Gastrocnemius medialis (tissue), 4 donors: ENCODE results near the gene SATB2. TPM values are rescaled to one million over a fixed set of nuclear protein-coding genes. Genes with fewer than 3 reads are reported as not detected.

Experiments
- ATAC-seq, 2 donors: fragments of 150-250 bp; one replicate each; pipeline ENCODE4 v1.9.1; 2016
- DNase-seq, 2 donors: peaks; one replicate each; pipeline ENCODE4 v3.0.0-alpha.2; 2019
- H3K27ac ChIP-seq, 4 donors: fragments of 200-600 bp; sonication (generic); 1 replicate in 1 of 4; 2 replicates in 3 of 4; pipeline ENCODE4 v1.5.1; 2016 to 2018; ENCODE audit warnings: mild to moderate bottlenecking in 2 of 4, moderate library complexity in 1 of 4
- H3K27me3 ChIP-seq, 3 donors: fragments of 200-600 bp; sonication (generic) in 2 of 3; 1 replicate in 1 of 3; 2 replicates in 2 of 3; pipeline versions ENCODE4 v1.5.1 to v1.6.0; 2016 to 2019; ENCODE audit warnings: mild to moderate bottlenecking in 1 of 3, moderate library complexity in 1 of 3
- H3K36me3 ChIP-seq, 2 donors: fragments of 200-600 bp; sonication (generic) in 1 of 2; one replicate each; pipeline ENCODE4 v1.5.1; 2017 to 2018
- H3K4me1 ChIP-seq, 2 donors: fragments of 200-600 bp; sonication (generic) in 1 of 2; one replicate each; pipeline ENCODE4 v1.5.1; 2016 to 2017; ENCODE audit warnings: mild to moderate bottlenecking in 2 of 2
- H3K4me3 ChIP-seq, 4 donors: fragments of 200-600 bp; sonication (generic) in 3 of 4; 1 replicate in 1 of 4; 2 replicates in 3 of 4; pipeline ENCODE4 v1.5.1; 2016 to 2019; ENCODE audit warnings: mild to moderate bottlenecking in 2 of 4
- H3K9me3 ChIP-seq, 3 donors: fragments of 200-600 bp; sonication (generic) in 2 of 3; 1 replicate in 1 of 3; 2 replicates in 2 of 3; pipeline ENCODE4 v1.5.1; 2016 to 2019
- POLR2A ChIP-seq, 2 donors: fragments of 450-650 bp; IDR thresholded peaks; one replicate each; pipeline ENCODE4 v1.6.1; 2017; ENCODE audit warnings: antibody characterized with exemption in 2 of 2, mild to moderate bottlenecking in 2 of 2, moderate library complexity in 2 of 2
- in situ Hi-C, 4 donors: fragments of 200-750 bp; cut with MboI; loops; one replicate each; pipeline versions ENCODE4 v1.15.0 to v1.8.0; 2017; ENCODE audit warnings: low sequenced_read_pairs in 4 of 4
- intact Hi-C: fragments of 100-400 bp; cut with DNase I; formaldehyde crosslinking; loops from one replicate; pipeline ENCODE4 v1.15.1; 2023; ENCODE audit warnings: low total_unique reads
- total RNA-seq, 4 donors: library from RNA; depleted of rRNA; stranded (reverse); fragments of >200 nt; gene quantifications; one replicate each; pipeline versions ENCODE4 v1.1.0 to v1.2.3, GENCODE V29; 2016
- TF ChIP-seq, protein P1 (sequence below), 5 experiments: fragments of 450-650 bp in 3 of 5; fragments of 200-600 bp in 2 of 5; sonication (generic) in 2 of 5; IDR thresholded peaks in 4 of 5; conservative IDR thresholded peaks in 1 of 5; 1 replicate in 4 of 5; 2 replicates in 1 of 5; pipeline ENCODE4 v1.5.1; 2016 to 2019; ENCODE audit warnings: antibody characterized with exemption in 5 of 5, mild to moderate bottlenecking in 3 of 5, moderate library complexity in 3 of 5

Gene SATB2
- total RNA-seq, 4 donors from 2014 or later = 2.0 to 6.4 (median 4.5) TPM

DNA sequence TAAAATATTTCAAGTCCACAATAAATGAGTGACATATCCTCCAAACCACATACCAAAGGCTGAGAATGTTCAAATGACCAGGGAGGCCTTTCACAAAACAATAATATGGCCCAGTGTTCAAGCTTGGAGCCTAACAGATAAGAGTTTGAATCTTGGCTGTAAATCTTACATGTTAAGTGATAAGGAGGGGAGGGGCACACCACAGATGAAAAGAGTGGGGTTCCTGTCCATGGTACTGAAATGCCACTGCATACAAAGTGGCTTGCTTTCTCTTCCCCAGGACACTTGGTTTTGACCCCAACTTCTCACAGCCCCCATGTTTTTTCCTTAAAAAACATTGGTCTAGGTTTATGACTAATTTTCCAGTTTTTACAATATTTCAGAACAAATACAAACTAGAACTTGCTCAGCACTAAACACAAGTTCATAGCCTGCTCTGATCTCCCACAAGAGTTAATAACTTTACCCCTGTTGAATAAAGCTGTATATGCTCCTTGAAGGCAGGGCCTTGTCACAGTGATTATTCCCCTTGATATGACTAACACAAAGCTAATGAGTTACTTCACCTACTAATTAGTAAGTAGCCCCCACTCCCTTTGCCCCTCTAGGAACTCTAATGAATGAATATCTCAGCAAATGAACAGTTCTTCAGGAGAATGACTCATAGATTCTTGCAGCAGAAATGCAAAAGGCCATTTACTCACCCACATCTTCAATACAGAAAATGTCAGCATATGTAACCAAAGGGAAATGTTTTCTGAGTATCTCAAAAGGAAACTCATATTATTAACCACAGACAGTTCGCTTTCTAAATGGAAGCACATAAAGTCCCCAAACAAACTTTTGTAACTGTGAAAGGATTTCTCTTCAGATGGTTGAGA lies 142.2 kb downstream of the SATB2 start:
- no peak for TF ChIP-seq POLR2A (IDR thresholded peaks at IDR 0.05)
- TF ChIP-seq, protein P1, sequence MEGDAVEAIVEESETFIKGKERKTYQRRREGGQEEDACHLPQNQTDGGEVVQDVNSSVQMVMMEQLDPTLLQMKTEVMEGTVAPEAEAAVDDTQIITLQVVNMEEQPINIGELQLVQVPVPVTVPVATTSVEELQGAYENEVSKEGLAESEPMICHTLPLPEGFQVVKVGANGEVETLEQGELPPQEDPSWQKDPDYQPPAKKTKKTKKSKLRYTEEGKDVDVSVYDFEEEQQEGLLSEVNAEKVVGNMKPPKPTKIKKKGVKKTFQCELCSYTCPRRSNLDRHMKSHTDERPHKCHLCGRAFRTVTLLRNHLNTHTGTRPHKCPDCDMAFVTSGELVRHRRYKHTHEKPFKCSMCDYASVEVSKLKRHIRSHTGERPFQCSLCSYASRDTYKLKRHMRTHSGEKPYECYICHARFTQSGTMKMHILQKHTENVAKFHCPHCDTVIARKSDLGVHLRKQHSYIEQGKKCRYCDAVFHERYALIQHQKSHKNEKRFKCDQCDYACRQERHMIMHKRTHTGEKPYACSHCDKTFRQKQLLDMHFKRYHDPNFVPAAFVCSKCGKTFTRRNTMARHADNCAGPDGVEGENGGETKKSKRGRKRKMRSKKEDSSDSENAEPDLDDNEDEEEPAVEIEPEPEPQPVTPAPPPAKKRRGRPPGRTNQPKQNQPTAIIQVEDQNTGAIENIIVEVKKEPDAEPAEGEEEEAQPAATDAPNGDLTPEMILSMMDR (IDR thresholded peaks at IDR 0.05 in 4 of 5, conservative IDR thresholded peaks at IDR 0.05 in 1 of 5) = no peak
- DNase-seq (no peak), ATAC-seq (no peak)
- no peaks in the 10 kb centered on the region for H3K27me3 ChIP-seq
- no peak overlapping the region for H3K4me3 ChIP-seq
- H3K27ac ChIP-seq = no peak overlapping the region
- in situ Hi-C loops = no loop called here
- intact Hi-C loops = no loop called here
- no peaks in the 10 kb centered on the region for H3K4me1 ChIP-seq
- H3K36me3 ChIP-seq = no peaks in the 10 kb centered on the region
- no peaks in the 10 kb centered on the region for H3K9me3 ChIP-seq

DNA sequence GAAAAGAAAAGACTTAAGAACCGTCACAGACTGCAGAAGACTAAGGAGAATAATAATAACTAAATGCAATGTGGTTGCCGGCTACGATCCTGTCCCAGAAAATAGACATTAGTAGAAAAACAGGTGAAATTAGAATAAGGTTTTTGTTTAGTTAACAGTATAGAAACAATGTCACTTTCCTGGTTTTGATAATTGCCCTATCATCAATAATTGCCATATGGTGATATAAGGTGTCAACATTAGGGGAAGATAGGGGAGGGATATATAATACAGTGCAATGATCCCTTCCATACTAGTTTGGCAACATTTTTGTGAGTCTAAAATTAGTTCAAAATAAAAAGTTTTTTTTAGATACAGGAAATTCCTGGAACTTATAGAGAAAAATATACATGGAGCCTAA lies 144.8 kb downstream of the SATB2 start:
- no peak overlapping the region for H3K4me3 ChIP-seq
- intact Hi-C loops = no loop called here

DNA sequence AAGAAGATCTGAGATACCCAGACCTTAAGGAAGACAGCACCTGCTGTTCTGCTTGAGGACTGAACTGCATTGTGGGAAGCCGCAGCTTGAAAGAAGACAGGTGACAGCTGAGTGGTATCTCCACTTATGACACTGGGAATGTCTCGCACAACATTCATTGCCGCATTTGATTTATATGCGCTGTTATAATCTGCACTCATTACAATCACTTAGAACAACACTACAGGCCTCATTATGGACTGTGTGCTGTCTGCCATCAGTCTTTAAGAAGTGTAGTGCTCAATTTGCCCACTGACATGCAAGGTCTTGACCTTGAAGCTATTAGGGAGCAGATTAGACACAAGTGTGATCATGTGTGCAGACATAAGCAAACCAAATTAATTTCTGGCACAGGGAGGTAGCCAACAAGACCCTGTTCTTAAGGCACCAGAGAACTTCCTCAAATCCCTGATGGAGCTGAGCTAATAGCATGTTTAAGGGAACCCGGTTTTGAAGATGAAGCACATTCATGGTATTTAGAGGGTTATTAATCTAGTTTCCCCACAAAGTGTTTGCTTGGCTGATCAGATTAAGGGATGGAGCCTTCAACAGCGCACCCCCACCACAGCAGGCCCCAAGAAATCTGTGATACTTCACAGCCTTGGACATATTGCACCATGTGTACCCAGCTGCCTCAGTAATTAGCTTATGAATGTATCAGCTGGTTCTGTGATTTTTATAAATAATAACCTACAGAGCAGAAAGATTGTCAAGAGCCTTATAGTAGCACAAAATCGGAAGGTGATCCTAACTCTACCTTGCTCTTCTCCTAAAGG lies 146.8 kb downstream of the SATB2 start:
- Histone ChIP-seq H3K27me3 (no peaks in the 10 kb centered on the region), H3K4me1 (peaks cover 0 to 3% of the 10 kb centered on the region in 2 donors), H3K4me3 (no peak overlapping the region), H3K27ac (no peak overlapping the region), H3K36me3 (no peaks in the 10 kb centered on the region), H3K9me3 (no peaks in the 10 kb centered on the region)
- TF ChIP-seq, protein P1 (IDR thresholded peaks at IDR 0.05 in 4 of 5, conservative IDR thresholded peaks at IDR 0.05 in 1 of 5) = no peak
- no peak for TF ChIP-seq POLR2A (IDR thresholded peaks at IDR 0.05)
- in situ Hi-C loops (no loop called here), intact Hi-C loops (no loop called here)
- no peak for DNase-seq
- ATAC-seq = no peak

More for the DNA sequence above, 144.8 kb downstream of the SATB2 start:
- ATAC-seq (no peak), DNase-seq (no peak)
- H3K27ac ChIP-seq = no peak overlapping the region
- H3K36me3 ChIP-seq = no peaks in the 10 kb centered on the region
- no peaks in the 10 kb centered on the region for H3K9me3 ChIP-seq
- H3K4me1 ChIP-seq = no peaks in the 10 kb centered on the region
- TF ChIP-seq, protein P1 (IDR thresholded peaks at IDR 0.05 in 4 of 5, conservative IDR thresholded peaks at IDR 0.05 in 1 of 5) = no peak
- no peak for TF ChIP-seq POLR2A (IDR thresholded peaks at IDR 0.05)
- in situ Hi-C loops = no loop called here
- H3K27me3 ChIP-seq = no peaks in the 10 kb centered on the region

DNA sequence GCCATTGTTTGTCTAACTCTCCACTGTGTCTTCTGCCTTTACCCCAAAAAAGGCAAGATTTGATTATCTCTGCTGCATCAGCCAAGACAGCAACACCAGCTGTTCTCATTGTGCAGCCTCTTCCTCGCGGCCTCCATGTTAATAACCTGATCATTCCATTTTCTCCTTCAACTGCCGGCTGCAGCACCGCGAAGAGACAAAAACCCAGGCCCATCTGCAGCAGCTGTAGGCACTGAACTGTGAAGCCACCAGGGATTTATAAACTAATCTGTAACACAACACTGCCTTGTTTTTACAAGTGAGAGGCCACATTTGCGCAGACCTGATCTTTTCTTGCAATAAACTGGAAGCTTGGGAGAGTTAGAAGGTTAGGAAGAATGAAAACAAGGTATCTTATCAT lies 147.8 kb downstream of the SATB2 start:
- DNase-seq = no peak
- Histone ChIP-seq H3K9me3 (no peaks in the 10 kb centered on the region), H3K27me3 (no peaks in the 10 kb centered on the region), H3K4me1 (peaks cover 0 to 3% of the 10 kb centered on the region in 2 donors), H3K36me3 (no peaks in the 10 kb centered on the region), H3K27ac (no peak overlapping the region), H3K4me3 (no peak overlapping the region)
- TF ChIP-seq, protein P1 (IDR thresholded peaks at IDR 0.05 in 4 of 5, conservative IDR thresholded peaks at IDR 0.05 in 1 of 5) = no peak
- no peak for TF ChIP-seq POLR2A (IDR thresholded peaks at IDR 0.05)
- no peak for ATAC-seq
- in situ Hi-C loops (no loop called here), intact Hi-C loops (no loop called here)
